HCT116 (cell line): ENCODE results near the gene TCOF1. TPM values are rescaled to one million over a fixed set of nuclear protein-coding genes. Genes with fewer than 3 reads are reported as not detected.

Source experiments
- ATAC-seq: fragments of 200-7000 bp; cut with Tn5 transposase; 2 replicates; pipeline ENCODE4 v1.9.1; 2020; ENCODE audit warnings: mild to moderate bottlenecking, moderate library complexity
- BruUV-seq: library from RNA; stranded (reverse); fragments of 400-500 nt; replicated peaks from 2 replicates; lab custom pipeline; 2021; lab: Mats Ljungman, UMichigan
- CTCF ChIA-PET: fragments of 300-600 bp; sonication (Branson Sonifier 250); formaldehyde crosslinking; loops from one replicate; lab custom pipeline; 2021; ENCODE audit warnings: antibody characterized with exemption; lab: Charles Lee
- POLR2A ChIA-PET: fragments of 300-600, 350-600 bp; sonication (Branson Sonifier 250); formaldehyde crosslinking; loops from one replicate; lab custom pipeline; 2021; ENCODE audit warnings: antibody characterized with exemption; lab: Charles Lee
- RAD21 ChIA-PET, 2 experiments: fragments of 300-600 bp; sonication (Branson Sonifier 250); formaldehyde crosslinking; loops; one replicate each; lab custom pipeline; 2023; ENCODE audit warnings: low total read pairs in 2 of 2; ENCODE audit not compliant: uncharacterized antibody in 2 of 2, unreplicated experiment in 2 of 2, low non-redundant PET in 1 of 2; lab: Charles Lee
- DNase-seq: peaks from one replicate; pipeline ENCODE4 v3.0.0-alpha.2; 2010; ENCODE audit warnings: low read depth, low spot score
- H2AFZ ChIP-seq: fragments of 200-600 bp; shearing (Covaris generic), sonication (generic); 2 replicates; pipeline ENCODE4 v1.6.1; 2017; ENCODE audit warnings: low read depth, mixed run types, mixed read lengths, antibody characterized with exemption, low read length; ENCODE audit not compliant: poor library complexity, severe bottlenecking
- H3K27ac ChIP-seq: 2 replicates; pipeline ENCODE4 v1.5.1; 2012; ENCODE audit warnings: low read depth, low read length
- H3K27me3 ChIP-seq: fragments of 200-600 bp; sonication (generic); 2 replicates; pipeline ENCODE4 v1.6.1; 2016; ENCODE audit warnings: mixed run types, low read length, mixed read lengths; ENCODE audit not compliant: insufficient read depth
- H3K36me3 ChIP-seq, 2 experiments: fragments of 200-500 bp in 1 of 2; fragments of 200-600 bp in 1 of 2; sonication (Bioruptor generic) in 1 of 2; sonication (generic) in 1 of 2; 2 replicates each; pipeline versions ENCODE4 v1.5.1 to v1.6.1; 2014 to 2016; ENCODE audit warnings: low read length in 2 of 2, inconsistent platforms in 1 of 2, mixed read lengths in 1 of 2, mixed run types in 1 of 2; ENCODE audit not compliant: insufficient read depth in 2 of 2, control insufficient read depth in 1 of 2
- H3K4me1 ChIP-seq, 2 experiments: fragments of 200-600 bp in 1 of 2; sonication (generic) in 1 of 2; 2 replicates each; pipeline versions ENCODE4 v1.5.1 to v1.6.1; 2012 to 2017; ENCODE audit warnings: low read length in 2 of 2, inconsistent platforms in 1 of 2, mild to moderate bottlenecking in 1 of 2, mixed read lengths in 1 of 2, mixed run types in 1 of 2, moderate library complexity in 1 of 2; ENCODE audit not compliant: insufficient read depth in 2 of 2, control insufficient read depth in 1 of 2
- H3K4me2 ChIP-seq: fragments of 200-600 bp; sonication (generic); 2 replicates; pipeline ENCODE4 v1.6.1; 2017; ENCODE audit warnings: mixed run types, low read length, mixed read lengths
- H3K4me3 ChIP-seq, 2 experiments: fragments of 200-600 bp in 1 of 2; sonication (generic) in 1 of 2; replicated peaks in 1 of 2; 2 replicates each; pipeline ENCODE4 v1.5.1; 2011 to 2016; ENCODE audit warnings: low read length in 2 of 2, control low read depth in 1 of 2, low read depth in 1 of 2, mild to moderate bottlenecking in 1 of 2, mixed read lengths in 1 of 2, mixed run types in 1 of 2
- H3K79me2 ChIP-seq: fragments of 200-600 bp; sonication (generic); 2 replicates; pipeline ENCODE4 v1.6.1; 2017; ENCODE audit warnings: mild to moderate bottlenecking, mixed run types, low read length, moderate library complexity, mixed read lengths; ENCODE audit not compliant: insufficient read depth
- H3K9ac ChIP-seq: fragments of 200-600 bp; sonication (generic); 2 replicates; pipeline ENCODE4 v1.6.1; 2016; ENCODE audit warnings: low read length, mixed read lengths
- H3K9me2 ChIP-seq: fragments of 200-600 bp; sonication (generic), shearing (Covaris generic); 2 replicates; pipeline ENCODE4 v1.6.1; 2017; ENCODE audit warnings: mixed run types, mild to moderate bottlenecking, moderate library complexity; ENCODE audit not compliant: insufficient read depth
- H3K9me3 ChIP-seq, 2 experiments: fragments of 200-500 bp in 1 of 2; fragments of 200-600 bp in 1 of 2; sonication (Bioruptor generic) in 1 of 2; sonication (generic) in 1 of 2; 2 replicates each; pipeline ENCODE4 v1.6.1; 2014 to 2017; ENCODE audit warnings: low read length in 2 of 2, mixed read lengths in 2 of 2, inconsistent platforms in 1 of 2, low read depth in 1 of 2, mild to moderate bottlenecking in 1 of 2, mixed run types in 1 of 2, moderate library complexity in 1 of 2; ENCODE audit not compliant: control insufficient read depth in 1 of 2, insufficient read depth in 1 of 2
- H4K20me1 ChIP-seq: fragments of 200-600 bp; sonication (generic), shearing (Covaris generic); 2 replicates; pipeline ENCODE4 v1.6.1; 2017; ENCODE audit warnings: mixed run types, mild to moderate bottlenecking, moderate library complexity; ENCODE audit not compliant: insufficient read depth
- CEBPB ChIP-seq: IDR thresholded peaks from 2 replicates; pipeline ENCODE4 v1.6.1; 2012; ENCODE audit warnings: low read depth
- FOSL1 ChIP-seq: IDR thresholded peaks from 2 replicates; pipeline ENCODE4 v1.6.1; 2012; ENCODE audit warnings: low read depth
- JUND ChIP-seq: IDR thresholded peaks from 2 replicates; pipeline ENCODE4 v1.6.1; 2012
- POLR2A ChIP-seq: IDR thresholded peaks from 2 replicates; pipeline ENCODE4 v1.7.0; 2011; ENCODE audit warnings: borderline replicate concordance; ENCODE audit not compliant: insufficient read depth, insufficient read length; ENCODE audit errors: extremely low read depth
- POLR2AphosphoS5 ChIP-seq: IDR thresholded peaks from 2 replicates; pipeline ENCODE4 v1.6.1; 2011; ENCODE audit warnings: mild to moderate bottlenecking, low read depth, low read length, moderate library complexity
- RAD21 ChIP-seq: IDR thresholded peaks from 2 replicates; pipeline ENCODE4 v1.6.1; 2012; ENCODE audit warnings: low read depth, mild to moderate bottlenecking
- SP1 ChIP-seq: IDR thresholded peaks from 2 replicates; pipeline ENCODE4 v1.6.1; 2012; ENCODE audit warnings: low read depth
- SRF ChIP-seq: IDR thresholded peaks from 2 replicates; pipeline ENCODE4 v1.6.1; 2012; ENCODE audit warnings: low read depth
- YY1 ChIP-seq: IDR thresholded peaks from 2 replicates; pipeline ENCODE4 v1.6.1; 2011; ENCODE audit warnings: low read length, low read depth, moderate library complexity, mild to moderate bottlenecking; ENCODE audit not compliant: insufficient replicate concordance; ENCODE audit errors: extremely low read depth
- ZNF274 ChIP-seq: fragments of 200-500 bp; sonication (Bioruptor generic); IDR thresholded peaks from 2 replicates; pipeline ENCODE4 v1.6.1; 2014; ENCODE audit warnings: mild to moderate bottlenecking, low read depth, low read length, inconsistent platforms
- intact Hi-C: fragments of 100-400 bp; cut with micrococcal nuclease; formaldehyde crosslinking; loops from 2 replicates; pipeline ENCODE4 v1.10.0; 2022
- total RNA-seq: library from RNA; stranded (reverse); gene quantifications from one replicate; pipeline ENCODE4 v1.2.1, GENCODE V29; 2021; ENCODE audit not compliant: unreplicated experiment
- TF ChIP-seq, protein P1 (sequence below), 3 experiments: fragments of 200-600 bp in 1 of 3; sonication (generic) in 1 of 3; IDR thresholded peaks in 2 of 3; conservative IDR thresholded peaks in 1 of 3; 2 replicates each; pipeline ENCODE4 v1.5.1; 2012 to 2017; ENCODE audit warnings: low read depth in 2 of 3, low read length in 2 of 3, antibody characterized with exemption in 1 of 3, borderline replicate concordance in 1 of 3, control low read depth in 1 of 3, mild to moderate bottlenecking in 1 of 3, mixed read lengths in 1 of 3, mixed run types in 1 of 3, moderate library complexity in 1 of 3; ENCODE audit not compliant: insufficient read depth in 1 of 3
- TF ChIP-seq, protein P2 (sequence below): IDR thresholded peaks from 2 replicates; pipeline ENCODE4 v1.6.1; 2012
- TF ChIP-seq, protein P3 (sequence below): IDR thresholded peaks from 2 replicates; pipeline ENCODE4 v1.6.1; 2011; ENCODE audit warnings: mild to moderate bottlenecking, low read length, moderate library complexity; ENCODE audit not compliant: insufficient replicate concordance; ENCODE audit errors: extremely low read depth

TCOF1 gene
- total RNA-seq, 1 experiment from 2014 or later, result 94.7 TPM

DNA sequence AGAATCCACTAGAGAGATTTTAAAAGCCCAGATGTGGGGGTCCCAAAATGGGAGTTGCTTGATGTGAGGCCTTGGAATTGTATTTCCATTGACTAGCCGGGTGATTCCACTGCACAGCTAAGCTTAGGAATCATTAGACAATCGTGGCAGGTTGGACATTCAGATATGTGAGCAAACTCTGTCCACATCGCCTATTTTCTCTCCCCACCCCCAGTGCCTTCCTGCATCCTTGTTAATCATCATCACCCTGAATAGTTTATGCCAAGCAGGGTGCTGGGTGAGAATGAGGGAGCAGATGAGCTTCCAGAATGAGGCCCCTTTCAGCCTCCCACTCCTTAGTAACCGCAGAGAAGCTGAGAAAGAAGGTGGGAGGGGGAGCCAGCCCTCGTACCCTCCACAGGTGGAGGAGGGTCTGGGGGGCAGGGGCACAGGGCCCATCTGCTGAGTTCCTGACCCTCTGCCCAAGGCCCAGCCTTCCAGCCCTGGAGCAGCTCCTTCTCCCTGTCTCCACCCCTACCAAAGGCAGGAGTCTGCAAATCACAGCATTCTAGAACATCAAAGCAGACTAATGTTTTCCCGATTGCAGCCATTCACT, 7.7 kb upstream of the TCOF1 start:
- BruUV-seq, result no TSS peak
- intact Hi-C loops, result loop anchor here (1.0 to 10.0 kb wide), 5 partner anchors 77 to 345 kb away; partner anchors contain the start of genes HMGXB3 and TIGD6
- H3K4me2 ChIP-seq, result no peak overlapping the region
- H3K36me3 ChIP-seq, result no peaks in the 10 kb centered on the region
- H2AFZ ChIP-seq, result no peak overlapping the region
- H3K9ac ChIP-seq, result no peak overlapping the region
- H3K4me1 ChIP-seq, result peaks cover 3 to 11% of the 10 kb centered on the region in 2 experiments; a peak in 2 of 4 replicates
- no peaks in the 10 kb centered on the region for H3K79me2 ChIP-seq
- H3K4me3 ChIP-seq, result no peak overlapping the region
- no peaks in the 10 kb centered on the region for H3K9me2 ChIP-seq
- ChIA-PET RAD21 (no interaction called here), POLR2A (no interaction called here), CTCF (interaction anchor here (1.1 to 2.8 kb wide), 7 partner anchors 13 to 82 kb away, joined by 3 to 20 read pairs (median 5); no protein-coding TSS in a partner anchor)
- H4K20me1 ChIP-seq, result no peaks in the 10 kb centered on the region
- H3K9me3 ChIP-seq, result no peaks in the 10 kb centered on the region
- DNase-seq (no peak), ATAC-seq (no peak)
- no peak overlapping the region for H3K27ac ChIP-seq
- no peaks in the 10 kb centered on the region for H3K27me3 ChIP-seq
- TF ChIP-seq POLR2A (no peak), YY1 (no peak), SP1 (no peak), FOSL1 (no peak), SRF (no peak), ZNF274 (no peak), JUND (no peak), POLR2AphosphoS5 (no peak), RAD21 (no peak), CEBPB (no peak)
- TF ChIP-seq, protein P1, sequence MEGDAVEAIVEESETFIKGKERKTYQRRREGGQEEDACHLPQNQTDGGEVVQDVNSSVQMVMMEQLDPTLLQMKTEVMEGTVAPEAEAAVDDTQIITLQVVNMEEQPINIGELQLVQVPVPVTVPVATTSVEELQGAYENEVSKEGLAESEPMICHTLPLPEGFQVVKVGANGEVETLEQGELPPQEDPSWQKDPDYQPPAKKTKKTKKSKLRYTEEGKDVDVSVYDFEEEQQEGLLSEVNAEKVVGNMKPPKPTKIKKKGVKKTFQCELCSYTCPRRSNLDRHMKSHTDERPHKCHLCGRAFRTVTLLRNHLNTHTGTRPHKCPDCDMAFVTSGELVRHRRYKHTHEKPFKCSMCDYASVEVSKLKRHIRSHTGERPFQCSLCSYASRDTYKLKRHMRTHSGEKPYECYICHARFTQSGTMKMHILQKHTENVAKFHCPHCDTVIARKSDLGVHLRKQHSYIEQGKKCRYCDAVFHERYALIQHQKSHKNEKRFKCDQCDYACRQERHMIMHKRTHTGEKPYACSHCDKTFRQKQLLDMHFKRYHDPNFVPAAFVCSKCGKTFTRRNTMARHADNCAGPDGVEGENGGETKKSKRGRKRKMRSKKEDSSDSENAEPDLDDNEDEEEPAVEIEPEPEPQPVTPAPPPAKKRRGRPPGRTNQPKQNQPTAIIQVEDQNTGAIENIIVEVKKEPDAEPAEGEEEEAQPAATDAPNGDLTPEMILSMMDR (IDR thresholded peaks at IDR 0.05 in 2 of 3, conservative IDR thresholded peaks at IDR 0.05 in 1 of 3; ENCODE audit: borderline replicate concordance in 1 of 3, insufficient read depth in 1 of 3, low read depth in 2 of 3, low read length in 2 of 3), result no peak
- TF ChIP-seq, protein P2, sequence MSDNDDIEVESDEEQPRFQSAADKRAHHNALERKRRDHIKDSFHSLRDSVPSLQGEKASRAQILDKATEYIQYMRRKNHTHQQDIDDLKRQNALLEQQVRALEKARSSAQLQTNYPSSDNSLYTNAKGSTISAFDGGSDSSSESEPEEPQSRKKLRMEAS, result no peak
- TF ChIP-seq, protein P3, sequence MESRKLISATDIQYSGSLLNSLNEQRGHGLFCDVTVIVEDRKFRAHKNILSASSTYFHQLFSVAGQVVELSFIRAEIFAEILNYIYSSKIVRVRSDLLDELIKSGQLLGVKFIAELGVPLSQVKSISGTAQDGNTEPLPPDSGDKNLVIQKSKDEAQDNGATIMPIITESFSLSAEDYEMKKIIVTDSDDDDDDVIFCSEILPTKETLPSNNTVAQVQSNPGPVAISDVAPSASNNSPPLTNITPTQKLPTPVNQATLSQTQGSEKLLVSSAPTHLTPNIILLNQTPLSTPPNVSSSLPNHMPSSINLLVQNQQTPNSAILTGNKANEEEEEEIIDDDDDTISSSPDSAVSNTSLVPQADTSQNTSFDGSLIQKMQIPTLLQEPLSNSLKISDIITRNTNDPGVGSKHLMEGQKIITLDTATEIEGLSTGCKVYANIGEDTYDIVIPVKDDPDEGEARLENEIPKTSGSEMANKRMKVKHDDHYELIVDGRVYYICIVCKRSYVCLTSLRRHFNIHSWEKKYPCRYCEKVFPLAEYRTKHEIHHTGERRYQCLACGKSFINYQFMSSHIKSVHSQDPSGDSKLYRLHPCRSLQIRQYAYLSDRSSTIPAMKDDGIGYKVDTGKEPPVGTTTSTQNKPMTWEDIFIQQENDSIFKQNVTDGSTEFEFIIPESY, result no peak
